ENCODE measurements around the gene EHBP1L1.

The EHBP1L1 gene

GRCh38 chr11:65547446-65548125 lies 28.3 kb upstream of the EHBP1L1 start:
- no peak for TF ChIP-seq CTCF (conservative IDR thresholded peaks at IDR 0.05; ENCODE audit: control insufficient read depth, insufficient read depth, low read depth, low read length)
- no peak overlapping the region for H3K4me3 ChIP-seq (ENCODE audit: control insufficient read depth, low read depth, low read length)
- no peak for DNase-seq (ENCODE audit: low read depth)

- no peak overlapping the region for H3K4me3 ChIP-seq (ENCODE audit: control insufficient read depth, low read depth, low read length)
- no peak for DNase-seq (ENCODE audit: low read depth)
- no peak for TF ChIP-seq CTCF (conservative IDR thresholded peaks at IDR 0.05; ENCODE audit: control insufficient read depth, insufficient read depth, low read depth, low read length)
Observed at GRCh38 chr11:65548395-65548794, 27.5 kb upstream of the EHBP1L1 start.

GRCh38 chr11:65549096-65549495 lies 26.8 kb upstream of the EHBP1L1 start:
- no peak for DNase-seq (ENCODE audit: low read depth)
- no peak for TF ChIP-seq CTCF (conservative IDR thresholded peaks at IDR 0.05; ENCODE audit: control insufficient read depth, insufficient read depth, low read depth, low read length)
- H3K4me3 ChIP-seq (ENCODE audit: control insufficient read depth, low read depth, low read length), result no peak overlapping the region

- peak; percentile 40 for DNase-seq (ENCODE audit: low read depth)
- H3K4me3 ChIP-seq (ENCODE audit: control insufficient read depth, low read depth, low read length), result no peak overlapping the region
- peak; percentile 25 for TF ChIP-seq CTCF (conservative IDR thresholded peaks at IDR 0.05; ENCODE audit: control insufficient read depth, insufficient read depth, low read depth, low read length)
Observed at GRCh38 chr11:65551572-65552387, 24.1 kb upstream of the EHBP1L1 start.

GRCh38 chr11:65552388-65552951 lies 23.4 kb upstream of the EHBP1L1 start:
- DNase-seq (ENCODE audit: low read depth), result no peak
- H3K4me3 ChIP-seq (ENCODE audit: control insufficient read depth, low read depth, low read length), result no peak overlapping the region
- no peak for TF ChIP-seq CTCF (conservative IDR thresholded peaks at IDR 0.05; ENCODE audit: control insufficient read depth, insufficient read depth, low read depth, low read length)

- no peak for TF ChIP-seq CTCF (conservative IDR thresholded peaks at IDR 0.05; ENCODE audit: control insufficient read depth, insufficient read depth, low read depth, low read length)
Observed at GRCh38 chr11:65553301-65554001, 22.4 kb upstream of the EHBP1L1 start.

More at GRCh38 chr11:65553301-65554001, 22.4 kb upstream of the EHBP1L1 start:
- DNase-seq (ENCODE audit: low read depth), result no peak
- no peak overlapping the region for H3K4me3 ChIP-seq (ENCODE audit: control insufficient read depth, low read depth, low read length)
